GM12872 (cell line): ENCODE results near the gene MRPL1.

ENCODE experiments used
- CTCF ChIP-seq: IDR thresholded peaks from 3 replicates; pipeline ENCODE4 v1.5.1; 2011; ENCODE audit warnings: low read depth, mild to moderate bottlenecking, low read length, moderate library complexity; ENCODE audit not compliant: insufficient read depth

Gene MRPL1

GRCh38 chr4:77834403-77834802 is 28.2 kb upstream of the MRPL1 start:
- no peak for TF ChIP-seq CTCF

GRCh38 chr4:77843628-77844027 is 19.0 kb upstream of the MRPL1 start:
- no peak for TF ChIP-seq CTCF

DNA sequence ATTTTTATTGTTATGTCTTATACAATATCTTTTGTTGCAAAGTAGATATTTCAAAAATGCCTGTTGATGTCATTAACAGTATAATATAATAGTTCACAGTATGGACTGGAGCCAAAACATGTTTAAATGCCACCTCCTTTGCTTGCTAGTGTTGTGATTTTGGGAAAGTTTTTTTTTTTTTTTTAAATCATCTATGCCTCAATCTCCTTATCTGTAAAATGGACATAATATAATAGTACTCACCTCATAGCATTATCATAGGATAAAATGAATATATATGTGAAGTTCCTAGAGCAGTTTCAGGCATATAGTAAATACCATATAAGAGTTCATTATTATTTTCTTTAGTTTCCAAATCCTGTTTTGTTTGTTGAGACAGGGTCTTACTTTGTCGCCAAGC is 18.3 kb upstream of the MRPL1 start:
- no peak for TF ChIP-seq CTCF

- no peak for TF ChIP-seq CTCF
Observed at GRCh38 chr4:77845400-77845799, 17.2 kb upstream of the MRPL1 start.

DNA sequence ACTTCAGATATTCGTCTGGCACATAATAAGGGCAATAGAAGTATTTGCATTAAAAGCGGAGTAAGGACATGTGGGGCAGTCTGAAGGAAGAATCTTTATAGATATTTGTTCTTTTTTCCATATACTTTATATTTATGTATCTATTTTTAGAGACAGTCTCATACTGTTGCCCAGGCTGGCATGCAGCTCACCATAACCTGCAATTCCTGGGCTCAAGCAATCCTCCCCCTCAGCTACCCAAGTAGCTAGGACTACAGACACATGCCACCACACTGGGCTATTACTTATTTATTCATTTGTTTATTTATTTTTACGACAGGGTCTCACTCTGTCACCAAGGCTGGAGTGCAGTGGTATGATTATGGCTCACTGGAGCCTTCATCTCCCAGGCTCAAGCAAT is 16.7 kb upstream of the MRPL1 start:
- no peak for TF ChIP-seq CTCF

DNA sequence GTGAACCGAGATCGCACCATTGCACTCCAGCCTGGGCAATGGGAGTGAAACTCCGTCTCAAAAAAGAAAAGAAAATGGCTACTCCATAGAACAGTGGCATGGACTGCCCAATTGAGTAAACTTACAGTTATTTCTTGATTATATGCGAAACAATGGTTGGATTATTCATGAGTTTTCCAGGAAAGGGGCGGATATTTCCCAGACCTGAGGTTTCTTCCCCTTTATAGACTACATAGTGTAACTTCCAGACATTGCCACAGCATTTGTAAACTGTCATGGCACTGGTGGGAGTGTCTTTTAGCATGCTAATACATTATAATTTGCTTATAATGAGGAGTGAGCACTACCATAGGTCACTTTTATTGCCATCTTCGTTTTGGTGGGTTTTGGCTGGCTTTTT is 14.1 kb upstream of the MRPL1 start:
- TF ChIP-seq CTCF = no peak

DNA sequence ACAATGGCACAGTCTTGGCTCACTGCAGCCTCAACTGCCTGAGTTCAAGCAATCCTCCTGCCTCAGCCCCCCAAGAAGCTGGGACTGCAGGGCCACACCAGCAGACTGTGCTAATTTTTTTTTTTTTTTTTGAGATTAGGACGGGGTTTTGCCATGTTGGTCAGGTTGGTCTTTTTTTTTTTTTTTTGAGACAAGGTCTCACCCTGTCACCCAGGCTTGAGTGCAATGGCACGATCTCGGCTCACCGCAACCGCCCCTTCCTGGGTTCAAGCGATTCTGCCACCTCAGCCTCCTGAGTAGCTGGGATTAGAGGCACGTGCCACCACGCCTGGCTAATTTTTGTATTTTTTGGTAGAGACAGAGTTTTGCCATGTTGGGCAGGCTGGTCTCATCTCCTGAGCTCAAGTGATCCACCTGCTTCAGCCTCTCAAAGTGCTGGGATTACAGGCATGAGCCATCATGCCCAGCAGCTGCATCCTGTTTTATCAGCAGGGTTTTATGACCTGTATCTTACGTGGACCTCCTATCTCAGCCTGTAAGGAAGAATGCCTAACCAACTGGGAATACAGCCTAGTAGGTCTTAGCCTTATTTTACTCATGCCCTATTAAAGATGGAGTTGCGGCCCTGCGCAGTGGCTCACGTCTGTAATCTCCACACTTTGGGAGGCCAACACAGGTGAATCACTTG is 13.2 kb upstream of the MRPL1 start:
- no peak for TF ChIP-seq CTCF
